Renal cortical epithelial cell (primary cell): ENCODE results near the gene HNF1A. TPM values are rescaled to one million over a fixed set of nuclear protein-coding genes. Genes with fewer than 3 reads are reported as not detected.

Experiments
- DNase-seq: peaks from one replicate; pipeline ENCODE4 v3.0.0-alpha.2; 2011; ENCODE audit warnings: low read depth
- total RNA-seq: library from RNA; depleted of rRNA; stranded (reverse); fragments of >200 nt; gene quantifications from 2 replicates; pipeline ENCODE4 v1.2.3, GENCODE V29; 2014

HNF1A gene
- total RNA-seq, 1 donor from 2014 or later, result 1.9 TPM

- DNase-seq, result no peak
These were observed 9.9 kb downstream of the HNF1A start for GRCh38 chr12:120988234-120988633.

GRCh38 chr12:120988658-120989057 is 10.3 kb downstream of the HNF1A start:
- DNase-seq, result no peak

- no peak for DNase-seq
These were observed 11.3 kb downstream of the HNF1A start for GRCh38 chr12:120989687-120990086.

GRCh38 chr12:120990487-120991055 is 12.2 kb downstream of the HNF1A start:
- DNase-seq, result no peak

- no peak for DNase-seq
These were observed 13.6 kb downstream of the HNF1A start for GRCh38 chr12:120991965-120992364.

GRCh38 chr12:120992989-120993388 is 14.6 kb downstream of the HNF1A start:
- no peak for DNase-seq

GRCh38 chr12:120993496-120993895 is 15.2 kb downstream of the HNF1A start:
- DNase-seq, result no peak

GRCh38 chr12:120994059-120994458 is 15.7 kb downstream of the HNF1A start:
- no peak for DNase-seq

- DNase-seq, result no peak
These were observed 16.4 kb downstream of the HNF1A start for GRCh38 chr12:120994589-120995337.

GRCh38 chr12:120996133-120996746 is 17.9 kb downstream of the HNF1A start:
- DNase-seq, result no peak

- no peak for DNase-seq
These were observed 19.1 kb downstream of the HNF1A start for GRCh38 chr12:120997448-120997847.

- no peak for DNase-seq
These were observed 20.1 kb downstream of the HNF1A start for GRCh38 chr12:120998435-120998834.

- no peak for DNase-seq
These were observed 21.1 kb downstream of the HNF1A start for GRCh38 chr12:120999191-121000120.

GRCh38 chr12:121000530-121000929 is 22.2 kb downstream of the HNF1A start:
- no peak for DNase-seq

GRCh38 chr12:121001060-121001459 is 22.7 kb downstream of the HNF1A start:
- no peak for DNase-seq

GRCh38 chr12:121001841-121002483 is 23.6 kb downstream of the HNF1A start:
- no peak for DNase-seq

- DNase-seq, result no peak
These were observed 25.3 kb downstream of the HNF1A start for GRCh38 chr12:121003650-121004049.

GRCh38 chr12:121004253-121004815 is 26.0 kb downstream of the HNF1A start:
- DNase-seq, result no peak

- peak; percentile 37 for DNase-seq
These were observed 27.0 kb downstream of the HNF1A start for GRCh38 chr12:121005346-121005815.

GRCh38 chr12:121008347-121009098 is 30.2 kb downstream of the HNF1A start:
- no peak for DNase-seq
